GM12878 (cell line): Measurements from ENCODE around the gene RMC1. TPM values are rescaled to one million over a fixed set of nuclear protein-coding genes. Genes with fewer than 3 reads are reported as not detected.
A peak's percentile ranks its signal among the peaks of the same experiment; 100 is the strongest.

ENCODE experiments used
- ATF2 ChIP-seq: IDR thresholded peaks from 2 replicates; pipeline ENCODE4 v1.6.1; 2012; ENCODE audit warnings: low read length, inconsistent platforms
- BMI1 ChIP-seq: fragments of 450-650 bp; IDR thresholded peaks from 2 replicates; pipeline ENCODE4 v1.6.1; 2016; ENCODE audit warnings: mild to moderate bottlenecking, moderate library complexity, borderline replicate concordance
- CBFB ChIP-seq: IDR thresholded peaks from 2 replicates; pipeline ENCODE4 v1.6.1; 2016; ENCODE audit warnings: antibody characterized with exemption, low read depth
- CHD1 ChIP-seq: IDR thresholded peaks from 2 replicates; pipeline ENCODE4 v1.6.1; 2012; ENCODE audit warnings: low read depth, low read length, improper control_type of control experiment
- CREB1 ChIP-seq: IDR thresholded peaks from 2 replicates; pipeline ENCODE4 v1.6.1; 2012; ENCODE audit warnings: low read depth, mild to moderate bottlenecking, inconsistent platforms
- ESRRA ChIP-seq: IDR thresholded peaks from 2 replicates; pipeline ENCODE4 v1.6.1; 2012; ENCODE audit warnings: mild to moderate bottlenecking, low read length, improper control_type of control experiment
- FOXK2 ChIP-seq: fragments of 450-650 bp; IDR thresholded peaks from 2 replicates; pipeline ENCODE4 v1.6.1; 2017; ENCODE audit warnings: mild to moderate bottlenecking, moderate library complexity
- GATAD2B ChIP-seq: fragments of 450-650 bp; conservative IDR thresholded peaks from 2 replicates; pipeline ENCODE4 v1.6.1; 2017; ENCODE audit warnings: low read depth, mild to moderate bottlenecking, moderate library complexity
- HDAC2 ChIP-seq: fragments of 200-600 bp; sonication (generic); IDR thresholded peaks from 2 replicates; pipeline ENCODE4 v1.6.1; 2017
- HDAC6 ChIP-seq: fragments of 200-600 bp; sonication (generic); IDR thresholded peaks from one replicate; pipeline ENCODE4 v1.8.0; 2017; ENCODE audit warnings: antibody characterized with exemption; ENCODE audit not compliant: unreplicated experiment
- KAT2A ChIP-seq: conservative IDR thresholded peaks from 2 replicates; pipeline ENCODE4 v1.6.1; 2011; ENCODE audit warnings: low read depth, low read length; ENCODE audit not compliant: control insufficient read depth
- NR2F1 ChIP-seq: fragments of 450-650 bp; conservative IDR thresholded peaks from 2 replicates; pipeline ENCODE4 v1.6.1; 2017; ENCODE audit warnings: mild to moderate bottlenecking
- PAX5 ChIP-seq: IDR thresholded peaks from 2 replicates; pipeline ENCODE4 v1.6.1; 2011; ENCODE audit warnings: low read depth, low read length, borderline replicate concordance
- POLR2A ChIP-seq: IDR thresholded peaks from 2 replicates; pipeline ENCODE4 v1.6.1; 2011; ENCODE audit warnings: low read depth, mild to moderate bottlenecking, low read length
- SIN3A ChIP-seq: IDR thresholded peaks from 2 replicates; pipeline ENCODE4 v1.6.1; 2012; ENCODE audit warnings: low read depth, low read length, improper control_type of control experiment
- SPI1 ChIP-seq: IDR thresholded peaks from 2 replicates; pipeline ENCODE4 v1.6.1; 2011; ENCODE audit warnings: low read depth, mild to moderate bottlenecking, low read length, moderate library complexity, borderline replicate concordance; ENCODE audit not compliant: insufficient read depth
- ZBTB4 ChIP-seq: fragments of 450-650 bp; formaldehyde crosslinking; IDR thresholded peaks from 2 replicates; pipeline ENCODE4 v1.4.0; 2022; ENCODE audit warnings: mild to moderate bottlenecking, moderate library complexity
- ZNF24 ChIP-seq: fragments of 450-650 bp; IDR thresholded peaks from 2 replicates; pipeline ENCODE4 v1.6.1; 2017; ENCODE audit warnings: antibody characterized with exemption, mild to moderate bottlenecking
- ZNF592 ChIP-seq: fragments of 450-650 bp; IDR thresholded peaks from 2 replicates; pipeline ENCODE4 v1.6.1; 2017; ENCODE audit warnings: mild to moderate bottlenecking, moderate library complexity
- ZNF622 ChIP-seq: fragments of 450-650 bp; IDR thresholded peaks from 2 replicates; pipeline ENCODE4 v1.6.1; 2017; ENCODE audit warnings: mild to moderate bottlenecking, inconsistent platforms
- polyA plus RNA-seq, 11 experiments: library from polyadenylated mRNA; depleted of rRNA in 4 of 11; unstranded in 6 of 11; stranded (reverse) in 5 of 11; fragments of >200 nt; fragmentation: Nextera tagmentation in 4 of 11; fragmentation: Illumina TruSeq in 1 of 11; extraction: Ambion mirVana in 4 of 11; extraction: Trizol in 1 of 11; gene quantifications; 1 replicate in 1 of 11; 2 replicates in 10 of 11; pipeline versions ENCODE4 v1.2.1 to v1.2.3, GENCODE V29; 2011 to 2016; ENCODE audit warnings: inconsistent platforms in 2 of 11, missing spikeins in 2 of 11, low read depth in 1 of 11
- total RNA-seq, 4 experiments: library from RNA; depleted of rRNA in 3 of 4; stranded (reverse); fragments of >200 nt in 3 of 4; fragmentation: Illumina TruSeq in 1 of 4; extraction: Trizol in 1 of 4; gene quantifications; 2 replicates each; pipeline versions ENCODE4 v1.2.1 to v1.2.3, GENCODE V29; 2013 to 2021

Gene RMC1
- total and polyA plus RNA-seq, 10 of the 15 experiments (the other 5 are each of a cell fraction or from before 2014, with no cell fraction given), result 8.4 to 57.6 (median 42.5) TPM

- TF ChIP-seq ZNF592, result no peak
- TF ChIP-seq HDAC2, result no peak
- TF ChIP-seq ZBTB4 (CRISPR knock-in tag), result no peak
- TF ChIP-seq ZNF622, result no peak
- TF ChIP-seq ATF2, result peak; percentile 63; the same call in 1 of the 2 replicates
- TF ChIP-seq GATAD2B, result no peak
- no peak for TF ChIP-seq POLR2A
- peak; percentile 72 for TF ChIP-seq SPI1
- TF ChIP-seq NR2F1, result no peak
- no peak for TF ChIP-seq SIN3A
- TF ChIP-seq PAX5, result no peak
- no peak for TF ChIP-seq BMI1
- no peak for TF ChIP-seq ZNF24
- TF ChIP-seq ESRRA, result no peak
- no peak for TF ChIP-seq FOXK2
- TF ChIP-seq HDAC6, result no peak
- no peak for TF ChIP-seq CREB1
- no peak for TF ChIP-seq CHD1
- no peak for TF ChIP-seq CBFB
- no peak for TF ChIP-seq KAT2A
Measured at GRCh38 chr18:23523429-23524212, 20.3 kb downstream of the RMC1 start (continued).
